ENCODE results near the gene TNNC2.
A peak's percentile ranks its signal among the peaks of the same experiment; 100 is the strongest.

TNNC2 gene

GRCh38 chr20:45848969-45849582 lies 22.0 kb upstream of the TNNC2 start:
- no peak for DNase-seq (ENCODE audit: low read depth)
- TF ChIP-seq, protein P1, sequence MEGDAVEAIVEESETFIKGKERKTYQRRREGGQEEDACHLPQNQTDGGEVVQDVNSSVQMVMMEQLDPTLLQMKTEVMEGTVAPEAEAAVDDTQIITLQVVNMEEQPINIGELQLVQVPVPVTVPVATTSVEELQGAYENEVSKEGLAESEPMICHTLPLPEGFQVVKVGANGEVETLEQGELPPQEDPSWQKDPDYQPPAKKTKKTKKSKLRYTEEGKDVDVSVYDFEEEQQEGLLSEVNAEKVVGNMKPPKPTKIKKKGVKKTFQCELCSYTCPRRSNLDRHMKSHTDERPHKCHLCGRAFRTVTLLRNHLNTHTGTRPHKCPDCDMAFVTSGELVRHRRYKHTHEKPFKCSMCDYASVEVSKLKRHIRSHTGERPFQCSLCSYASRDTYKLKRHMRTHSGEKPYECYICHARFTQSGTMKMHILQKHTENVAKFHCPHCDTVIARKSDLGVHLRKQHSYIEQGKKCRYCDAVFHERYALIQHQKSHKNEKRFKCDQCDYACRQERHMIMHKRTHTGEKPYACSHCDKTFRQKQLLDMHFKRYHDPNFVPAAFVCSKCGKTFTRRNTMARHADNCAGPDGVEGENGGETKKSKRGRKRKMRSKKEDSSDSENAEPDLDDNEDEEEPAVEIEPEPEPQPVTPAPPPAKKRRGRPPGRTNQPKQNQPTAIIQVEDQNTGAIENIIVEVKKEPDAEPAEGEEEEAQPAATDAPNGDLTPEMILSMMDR (IDR thresholded peaks at IDR 0.05; ENCODE audit: low read depth, low read length, missing control alignments): no peak
- H3K4me3 ChIP-seq (ENCODE audit: low read depth, low read length): no peak overlapping the region

- H3K4me3 ChIP-seq (ENCODE audit: low read depth, low read length): no peak overlapping the region
- no peak for DNase-seq (ENCODE audit: low read depth)
- TF ChIP-seq, protein P1 (IDR thresholded peaks at IDR 0.05; ENCODE audit: low read depth, low read length, missing control alignments): no peak
These were observed 21.3 kb upstream of the TNNC2 start for GRCh38 chr20:45848421-45848820.

DNA sequence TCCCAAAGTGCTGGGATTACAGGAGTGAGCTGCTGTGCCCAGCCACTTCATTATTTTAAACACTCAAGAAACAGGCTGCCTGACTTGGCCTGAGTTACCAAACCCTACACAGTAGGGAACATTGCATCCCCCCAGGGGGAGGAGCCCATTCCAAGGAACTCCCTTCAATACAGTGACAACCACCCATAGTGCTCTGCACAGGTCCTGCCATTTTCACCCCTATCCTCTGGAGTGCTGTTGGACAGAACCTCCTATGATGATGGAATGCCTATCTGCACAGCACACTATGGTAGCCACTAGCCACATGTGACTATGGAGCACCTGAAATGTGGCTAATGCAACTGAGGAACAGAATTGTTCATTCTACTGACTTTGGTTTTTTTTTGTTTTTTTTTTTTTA lies 18.3 kb upstream of the TNNC2 start:
- TF ChIP-seq, protein P1 (IDR thresholded peaks at IDR 0.05; ENCODE audit: low read depth, low read length, missing control alignments): no peak
- DNase-seq (ENCODE audit: low read depth): no peak
- no peak overlapping the region for H3K4me3 ChIP-seq (ENCODE audit: low read depth, low read length)

- TF ChIP-seq, protein P1 (IDR thresholded peaks at IDR 0.05; ENCODE audit: low read depth, low read length, missing control alignments): no peak
- H3K4me3 ChIP-seq (ENCODE audit: low read depth, low read length): no peak overlapping the region
- DNase-seq (ENCODE audit: low read depth): no peak
These were observed 16.4 kb upstream of the TNNC2 start for GRCh38 chr20:45843506-45843905.

- DNase-seq (ENCODE audit: low read depth): peak; percentile 31
- TF ChIP-seq, protein P1 (IDR thresholded peaks at IDR 0.05; ENCODE audit: low read depth, low read length, missing control alignments): no peak
- H3K4me3 ChIP-seq (ENCODE audit: low read depth, low read length): no peak overlapping the region
These were observed 15.2 kb upstream of the TNNC2 start for GRCh38 chr20:45842169-45842812.

DNA sequence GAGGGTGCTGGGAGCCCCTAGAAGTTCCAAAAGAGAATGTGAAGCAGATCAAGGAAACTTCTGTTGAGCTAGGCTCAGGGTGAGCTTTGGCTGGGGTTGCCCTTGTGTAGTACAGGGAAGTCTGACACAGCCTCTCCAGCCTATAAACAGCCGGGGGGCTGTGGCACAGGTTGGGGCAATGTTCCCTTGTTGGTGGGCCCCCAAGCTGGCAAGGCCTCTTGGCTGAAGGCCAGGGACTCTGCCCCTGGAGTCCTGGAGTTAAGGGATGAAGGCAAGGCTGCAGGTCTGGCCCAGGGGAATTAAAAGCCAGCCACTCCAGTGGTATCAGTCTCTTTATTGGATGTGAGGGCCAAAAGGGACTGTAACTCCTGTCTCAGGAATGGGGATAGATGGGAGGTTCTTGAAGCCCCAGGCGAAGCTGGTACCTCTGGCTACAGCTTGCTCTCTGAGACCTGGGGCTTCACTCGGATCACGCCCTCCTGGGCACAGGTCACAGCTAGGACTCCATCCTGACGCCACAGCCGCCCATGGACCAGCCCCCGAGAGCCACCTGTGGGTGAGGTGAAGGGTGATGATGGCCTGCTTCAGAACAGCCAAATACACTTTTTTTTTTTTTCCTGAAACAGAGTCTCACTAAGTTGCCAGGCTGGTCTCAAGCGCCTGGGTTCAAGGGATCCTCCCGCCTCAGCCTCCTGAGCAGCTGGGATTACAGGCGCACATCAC lies 14.5 kb upstream of the TNNC2 start:
- DNase-seq (ENCODE audit: low read depth): no peak
- TF ChIP-seq, protein P1 (IDR thresholded peaks at IDR 0.05; ENCODE audit: low read depth, low read length, missing control alignments): no peak
- no peak overlapping the region for H3K4me3 ChIP-seq (ENCODE audit: low read depth, low read length)
